Keratinocyte (primary cell): ENCODE measurements around the gene PAAF1. TPM values are rescaled to one million over a fixed set of nuclear protein-coding genes. Genes with fewer than 3 reads are reported as not detected.

Experiments used
- DNase-seq: peaks from one replicate; pipeline ENCODE4 v3.0.0-alpha.2; 2011; ENCODE audit warnings: low read depth, missing footprints, low spot score
- FAIRE-seq: peaks from 2 replicates; lab custom pipeline; 2011; peaks lifted over from hg19 to GRCh38; lab: Jason Lieb, UNC
- H2AFZ ChIP-seq: 2 replicates; pipeline ENCODE4 v1.6.0; 2012; ENCODE audit warnings: low read length, control low read depth, inconsistent platforms; ENCODE audit not compliant: control insufficient read depth
- H3K27ac ChIP-seq: 2 replicates; pipeline ENCODE4 v1.5.1; 2011; ENCODE audit warnings: low read length; ENCODE audit not compliant: control insufficient read depth, insufficient read depth
- H3K27me3 ChIP-seq: 3 replicates; pipeline ENCODE4 v1.6.0; 2011; ENCODE audit warnings: low read length; ENCODE audit not compliant: control insufficient read depth, insufficient read depth; ENCODE audit errors: extremely low read depth
- H3K36me3 ChIP-seq, 2 experiments: 2 replicates in 1 of 2; 3 replicates in 1 of 2; pipeline ENCODE4 v1.5.1; 2011; ENCODE audit warnings: low read length in 2 of 2, mild to moderate bottlenecking in 1 of 2; ENCODE audit not compliant: control insufficient read depth in 2 of 2, insufficient read depth in 2 of 2; ENCODE audit errors: extremely low read depth in 1 of 2
- H3K4me1 ChIP-seq: 3 replicates; pipeline ENCODE4 v1.5.1; 2011; ENCODE audit warnings: low read length; ENCODE audit not compliant: control insufficient read depth, insufficient read depth; ENCODE audit errors: extremely low read depth
- H3K4me2 ChIP-seq: 3 replicates; pipeline ENCODE4 v1.6.0; 2011; ENCODE audit warnings: low read depth, low read length; ENCODE audit not compliant: control insufficient read depth, insufficient read depth; ENCODE audit errors: extremely low read depth
- H3K4me3 ChIP-seq, 3 experiments: fragments of 200-600 bp in 1 of 3; sonication (generic) in 1 of 3; 2 replicates in 2 of 3; 3 replicates in 1 of 3; pipeline ENCODE4 v1.5.1; 2011 to 2016; ENCODE audit warnings: low read length in 3 of 3, mild to moderate bottlenecking in 3 of 3, control low read depth in 2 of 3, inconsistent platforms in 1 of 3, low read depth in 1 of 3, mixed read lengths in 1 of 3, mixed run types in 1 of 3, moderate library complexity in 1 of 3; ENCODE audit not compliant: control insufficient read depth in 2 of 3, insufficient read depth in 2 of 3; ENCODE audit errors: extremely low read depth in 1 of 3
- H3K79me2 ChIP-seq: 2 replicates; pipeline ENCODE4 v1.6.0; 2012; ENCODE audit warnings: low read length; ENCODE audit not compliant: control insufficient read depth, insufficient read depth
- H3K9ac ChIP-seq: 3 replicates; pipeline ENCODE4 v1.6.0; 2011; ENCODE audit warnings: low read length; ENCODE audit not compliant: control insufficient read depth, insufficient read depth; ENCODE audit errors: extremely low read depth
- H3K9me1 ChIP-seq: 3 replicates; pipeline ENCODE4 v1.6.0; 2011; ENCODE audit warnings: low read length; ENCODE audit not compliant: control insufficient read depth, insufficient read depth; ENCODE audit errors: extremely low read depth
- H3K9me3 ChIP-seq: 2 replicates; pipeline ENCODE4 v1.5.1; 2012; ENCODE audit warnings: low read depth, low read length; ENCODE audit not compliant: control insufficient read depth
- H4K20me1 ChIP-seq: 3 replicates; pipeline ENCODE4 v1.6.0; 2011; ENCODE audit warnings: low read length; ENCODE audit not compliant: control insufficient read depth, insufficient read depth; ENCODE audit errors: extremely low read depth
- EZH2 ChIP-seq: IDR thresholded peaks from one replicate; pipeline ENCODE4 v1.6.1; 2012; ENCODE audit warnings: inconsistent platforms, mild to moderate bottlenecking, low read length, moderate library complexity
- dilution Hi-C: fragments of 300-500 bp; cut with MboI; formaldehyde crosslinking; loops from one replicate; pipeline ENCODE4 v1.7.0; 2020; ENCODE audit warnings: low sequenced_read_pairs; ENCODE audit not compliant: extremely low pct_ligation_motif_present
- polyA plus RNA-seq, 5 experiments: library from polyadenylated mRNA; depleted of rRNA in 3 of 5; stranded (reverse) in 3 of 5; stranded (forward) in 1 of 5; unstranded in 1 of 5; fragments of >200 nt; gene quantifications; 1 replicate in 1 of 5; 2 replicates in 3 of 5; 3 replicates in 1 of 5; pipeline versions ENCODE4 v1.2.1 to v1.2.3, GENCODE V29; 2011 to 2012; ENCODE audit warnings: missing spikeins in 2 of 5, low read depth in 1 of 5, low replicate concordance in 1 of 5
- TF ChIP-seq, protein P1 (sequence below), 3 experiments: IDR thresholded peaks in 1 of 3; conservative IDR thresholded peaks in 1 of 3; optimal IDR thresholded peaks in 1 of 3; 2 replicates in 2 of 3; 3 replicates in 1 of 3; pipeline versions ENCODE3 to v1.5.1; 2011; ENCODE audit warnings: low read length in 3 of 3, mild to moderate bottlenecking in 3 of 3, moderate library complexity in 2 of 3, control low read depth in 1 of 3, inconsistent platforms in 1 of 3; ENCODE audit not compliant: insufficient read depth in 2 of 3; ENCODE audit errors: extremely low read depth in 1 of 3

The PAAF1 gene
- polyA plus RNA-seq, 1 donor (not counting 4 experiments of a cell fraction or from before 2014, with no cell fraction given): 19.1 TPM

DNA sequence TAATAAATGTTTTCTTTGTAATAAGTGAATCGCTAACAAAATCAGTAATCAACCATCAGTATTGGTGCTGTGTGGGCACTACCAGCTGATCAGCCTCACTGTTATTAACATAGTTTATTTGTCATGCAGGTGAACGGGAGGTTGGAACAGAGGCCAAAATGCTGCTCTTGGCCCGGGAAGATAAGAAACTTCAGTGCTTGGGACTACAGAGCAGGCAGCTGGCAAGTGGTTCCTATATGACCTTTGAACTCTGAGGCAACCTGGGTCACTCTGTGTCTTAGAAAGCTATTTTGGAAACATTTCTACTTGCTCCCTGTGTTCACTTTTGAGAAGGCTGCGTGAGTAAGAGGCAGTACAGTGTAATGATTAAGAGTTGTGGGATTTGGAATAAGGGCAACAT is 37.5 kb downstream of the PAAF1 start:
- Histone ChIP-seq H3K4me1 (no peaks in the 10 kb centered on the region), H3K79me2 (no peaks in the 10 kb centered on the region), H3K27ac (no peak overlapping the region), H3K9me1 (no peaks in the 10 kb centered on the region), H3K4me2 (no peak overlapping the region), H3K4me3 (no peak overlapping the region), H3K36me3 (peaks cover 6 to 17% of the 10 kb centered on the region in 2 experiments), H4K20me1 (no peaks in the 10 kb centered on the region), H3K9ac (no peak overlapping the region), H3K9me3 (no peaks in the 10 kb centered on the region), H2AFZ (no peak overlapping the region), H3K27me3 (no peaks in the 10 kb centered on the region)
- no peak for FAIRE-seq
- no peak for DNase-seq
- dilution Hi-C loops: no loop called here
- TF ChIP-seq EZH2: no peak
- TF ChIP-seq, protein P1, sequence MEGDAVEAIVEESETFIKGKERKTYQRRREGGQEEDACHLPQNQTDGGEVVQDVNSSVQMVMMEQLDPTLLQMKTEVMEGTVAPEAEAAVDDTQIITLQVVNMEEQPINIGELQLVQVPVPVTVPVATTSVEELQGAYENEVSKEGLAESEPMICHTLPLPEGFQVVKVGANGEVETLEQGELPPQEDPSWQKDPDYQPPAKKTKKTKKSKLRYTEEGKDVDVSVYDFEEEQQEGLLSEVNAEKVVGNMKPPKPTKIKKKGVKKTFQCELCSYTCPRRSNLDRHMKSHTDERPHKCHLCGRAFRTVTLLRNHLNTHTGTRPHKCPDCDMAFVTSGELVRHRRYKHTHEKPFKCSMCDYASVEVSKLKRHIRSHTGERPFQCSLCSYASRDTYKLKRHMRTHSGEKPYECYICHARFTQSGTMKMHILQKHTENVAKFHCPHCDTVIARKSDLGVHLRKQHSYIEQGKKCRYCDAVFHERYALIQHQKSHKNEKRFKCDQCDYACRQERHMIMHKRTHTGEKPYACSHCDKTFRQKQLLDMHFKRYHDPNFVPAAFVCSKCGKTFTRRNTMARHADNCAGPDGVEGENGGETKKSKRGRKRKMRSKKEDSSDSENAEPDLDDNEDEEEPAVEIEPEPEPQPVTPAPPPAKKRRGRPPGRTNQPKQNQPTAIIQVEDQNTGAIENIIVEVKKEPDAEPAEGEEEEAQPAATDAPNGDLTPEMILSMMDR (optimal IDR thresholded peaks at IDR 0.05 in 1 of 3, IDR thresholded peaks at IDR 0.05 in 1 of 3, conservative IDR thresholded peaks at IDR 0.05 in 1 of 3; ENCODE audit: extremely low read depth in 1 of 3, insufficient read depth in 2 of 3, low read length in 3 of 3): no peak

DNA sequence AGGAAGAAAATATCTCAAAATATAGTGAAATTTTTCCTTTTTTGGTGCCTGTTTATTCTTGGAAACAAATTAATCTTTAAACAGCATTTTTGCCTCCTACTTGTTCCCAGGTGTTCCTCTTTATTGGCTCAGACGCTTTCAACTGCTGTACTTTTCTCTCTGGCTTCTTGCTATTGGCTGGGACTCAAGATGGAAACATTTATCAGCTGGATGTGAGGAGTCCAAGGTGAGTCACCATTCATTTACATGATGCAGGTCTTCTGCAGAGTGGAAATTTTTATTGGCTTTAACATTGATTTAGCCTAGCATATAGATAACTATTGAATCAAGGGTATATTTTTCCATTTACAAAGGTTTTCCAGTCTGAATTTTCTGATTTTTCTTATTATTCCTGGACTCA is 39.6 kb downstream of the PAAF1 start:
- dilution Hi-C loops: no loop called here
- Histone ChIP-seq H3K27ac (no peak overlapping the region), H3K79me2 (no peaks in the 10 kb centered on the region), H3K27me3 (no peaks in the 10 kb centered on the region), H2AFZ (no peak overlapping the region), H3K9me3 (no peaks in the 10 kb centered on the region), H4K20me1 (no peaks in the 10 kb centered on the region), H3K36me3 (peaks cover 8 to 22% of the 10 kb centered on the region in 2 experiments), H3K4me3 (no peak overlapping the region), H3K9ac (no peak overlapping the region), H3K9me1 (no peaks in the 10 kb centered on the region), H3K4me2 (no peak overlapping the region), H3K4me1 (no peaks in the 10 kb centered on the region)
- FAIRE-seq: no peak
- no peak for TF ChIP-seq EZH2
- TF ChIP-seq, protein P1 (optimal IDR thresholded peaks at IDR 0.05 in 1 of 3, IDR thresholded peaks at IDR 0.05 in 1 of 3, conservative IDR thresholded peaks at IDR 0.05 in 1 of 3; ENCODE audit: extremely low read depth in 1 of 3, insufficient read depth in 2 of 3, low read length in 3 of 3): no peak
- DNase-seq: no peak
